B cell (primary cell): ENCODE measurements around the gene ZEB2. TPM values are rescaled to one million over a fixed set of nuclear protein-coding genes. Genes with fewer than 3 reads are reported as not detected.

Source experiments
- ATAC-seq: fragments of 200-7000 bp; cut with Tn5 transposase; one replicate; pipeline ENCODE4 v1.10.0; 2021; ENCODE audit warnings: low read depth, mild to moderate bottlenecking, moderate number of reproducible peaks, moderate library complexity
- CTCF ChIA-PET: fragments of 350-600 bp; sonication (Branson Sonifier 250); formaldehyde crosslinking; loops from one replicate; lab custom pipeline; 2021; ENCODE audit warnings: antibody characterized with exemption, inconsistent platforms; lab: Charles Lee
- POLR2A ChIA-PET: fragments of 350-600 bp; sonication (Branson Sonifier 250); formaldehyde crosslinking; loops from one replicate; lab custom pipeline; 2021; ENCODE audit warnings: antibody characterized with exemption; lab: Charles Lee
- DNase-seq: peaks from one replicate; pipeline ENCODE4 v3.0.0; 2013
- H2AFZ ChIP-seq: 2 replicates; pipeline ENCODE4 v1.6.1; 2012; ENCODE audit warnings: mild to moderate bottlenecking, low read depth, low read length; ENCODE audit not compliant: insufficient read depth, poor library complexity, severe bottlenecking
- H3K27ac ChIP-seq, 2 donors: 1 replicate in 1 of 2; 2 replicates in 1 of 2; pipeline ENCODE4 v1.5.1; 2012 to 2013; ENCODE audit warnings: low read length in 2 of 2, mild to moderate bottlenecking in 2 of 2, moderate library complexity in 1 of 2
- H3K27me3 ChIP-seq, 4 experiments: fragments of 200-600 bp in 1 of 4; sonication (generic) in 1 of 4; replicated peaks in 1 of 4; 1 replicate in 2 of 4; 2 replicates in 2 of 4; pipeline versions ENCODE4 v1.6.1 to v1.7.0; 2013 to 2016; ENCODE audit warnings: low read length in 3 of 4, mild to moderate bottlenecking in 2 of 4, mixed read lengths in 1 of 4, moderate library complexity in 1 of 4; ENCODE audit not compliant: insufficient read depth in 4 of 4, control insufficient read depth in 3 of 4; ENCODE audit errors: control extremely low read depth in 1 of 4
- H3K36me3 ChIP-seq, 2 experiments: replicated peaks in 1 of 2; 1 replicate in 1 of 2; 2 replicates in 1 of 2; pipeline versions ENCODE4 v1.6.1 to v1.7.1; 2013; ENCODE audit warnings: low read length in 1 of 2; ENCODE audit not compliant: insufficient read depth in 2 of 2, control insufficient read depth in 1 of 2; ENCODE audit errors: control extremely low read depth in 1 of 2, extremely low read depth in 1 of 2
- H3K4me1 ChIP-seq, 2 donors: fragments of 200-600 bp in 1 of 2; sonication (generic) in 1 of 2; 1 replicate in 1 of 2; 2 replicates in 1 of 2; pipeline versions ENCODE4 v1.5.1 to v1.6.1; 2013 to 2017; ENCODE audit warnings: low read length in 2 of 2; ENCODE audit not compliant: control insufficient read depth in 2 of 2, insufficient read depth in 2 of 2
- H3K4me2 ChIP-seq: replicated peaks from 2 replicates; pipeline ENCODE3; 2012; ENCODE audit warnings: mild to moderate bottlenecking, low read depth, low read length; ENCODE audit not compliant: poor library complexity, severe bottlenecking
- H3K4me3 ChIP-seq, 5 experiments: fragments of 200-600 bp in 1 of 5; sonication (generic) in 1 of 5; 1 replicate in 3 of 5; 2 replicates in 2 of 5; pipeline versions ENCODE4 v1.5.1 to v1.7.0; 2011 to 2016; ENCODE audit warnings: low read length in 4 of 5, mild to moderate bottlenecking in 4 of 5, low read depth in 2 of 5, control low read depth in 1 of 5, moderate library complexity in 1 of 5; ENCODE audit not compliant: insufficient read depth in 1 of 5; ENCODE audit errors: control extremely low read depth in 1 of 5, extremely low read depth in 1 of 5
- H3K79me2 ChIP-seq: fragments of 200-600 bp; sonication (generic); one replicate; pipeline ENCODE4 v1.6.0; 2016; ENCODE audit warnings: low read length; ENCODE audit not compliant: control insufficient read depth, insufficient read depth
- H3K9ac ChIP-seq: fragments of 200-600 bp; sonication (generic); 2 replicates; pipeline ENCODE4 v1.6.1; 2017; ENCODE audit warnings: mild to moderate bottlenecking, low read length, moderate library complexity
- H3K9me3 ChIP-seq, 3 donors: one replicate each; pipeline versions ENCODE4 v1.6.1 to v1.7.1; 2013; ENCODE audit warnings: low read length in 2 of 3; ENCODE audit not compliant: control insufficient read depth in 2 of 3, insufficient read depth in 1 of 3; ENCODE audit errors: control extremely low read depth in 1 of 3
- H4K20me1 ChIP-seq: 2 replicates; pipeline ENCODE4 v1.6.0; 2012; ENCODE audit warnings: mild to moderate bottlenecking, low read length; ENCODE audit not compliant: insufficient read depth, control insufficient read depth, poor library complexity, severe bottlenecking
- H3K27ac Mint-ChIP-seq: one replicate; pipeline ENCODE4 v1.8.0; 2021; ENCODE audit warnings: mixed read lengths
- H3K27me3 Mint-ChIP-seq: one replicate; pipeline ENCODE4 v1.8.0; 2021; ENCODE audit warnings: mixed read lengths
- H3K4me1 Mint-ChIP-seq: one replicate; pipeline ENCODE4 v1.8.0; 2021; ENCODE audit warnings: mixed read lengths
- H3K4me3 Mint-ChIP-seq: one replicate; pipeline ENCODE4 v1.8.0; 2021; ENCODE audit warnings: mixed read lengths
- H3K9me3 Mint-ChIP-seq: one replicate; pipeline ENCODE4 v1.8.0; 2022; ENCODE audit warnings: mixed read lengths; ENCODE audit not compliant: insufficient read depth
- EZH2 ChIP-seq: IDR thresholded peaks from 2 replicates; pipeline ENCODE4 v1.6.1; 2012; ENCODE audit warnings: borderline replicate concordance, low read depth, mild to moderate bottlenecking, moderate library complexity, low read length; ENCODE audit not compliant: insufficient read depth, poor library complexity, severe bottlenecking
- WGBS: methylation state at CpG from one replicate; pipeline ENCODE4 v1.1.5; 2013; ENCODE audit warnings: missing lambda C conversion rate; ENCODE audit not compliant: insufficient coverage; 5-methylcytosine and 5-hydroxymethylcytosine counted together
- intact Hi-C: fragments of 100-400 bp; cut with micrococcal nuclease; formaldehyde crosslinking; loops from one replicate; pipeline ENCODE4 v1.10.0; 2022
- polyA plus RNA-seq: library from polyadenylated mRNA; depleted of rRNA; stranded (reverse); fragments of >200 nt; gene quantifications from 2 replicates; pipeline ENCODE4 v1.2.3, GENCODE V29; 2012
- total RNA-seq, 2 donors: library from RNA; stranded (reverse); fragments of 120-200 nt in 1 of 2; gene quantifications; 1 replicate in 1 of 2; 2 replicates in 1 of 2; pipeline versions ENCODE4 v1.2.3 to v1.2.4, GENCODE V29; 2013 to 2022
- TF ChIP-seq, protein P1 (sequence below): fragments of 200-600 bp; IDR thresholded peaks from one replicate; pipeline ENCODE4 v1.8.0; 2022; ENCODE audit warnings: antibody characterized with exemption, mild to moderate bottlenecking

Gene ZEB2
- total and polyA plus RNA-seq, 2 donors (not counting 1 experiment from before 2014, with no cell fraction given), result 56.3 to 217 TPM

DNA sequence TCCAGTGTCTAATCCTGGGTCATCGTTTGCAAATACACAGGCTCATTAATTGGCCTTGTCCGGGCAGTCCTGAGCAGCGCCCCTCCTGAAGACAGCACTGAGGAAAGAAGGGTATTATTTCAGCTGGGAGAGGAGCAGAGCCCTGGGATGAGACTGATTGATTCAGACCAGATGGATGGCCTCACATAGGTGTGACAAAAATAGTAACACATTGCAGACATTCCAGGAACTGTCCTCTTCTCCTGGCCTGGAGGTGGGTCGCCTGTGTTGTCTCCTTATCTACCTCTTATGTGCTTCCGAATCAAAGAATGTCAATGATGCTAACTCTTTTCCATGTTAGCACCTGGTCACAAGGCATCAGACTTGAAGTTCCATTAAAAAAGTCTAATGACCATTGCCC is 45.9 kb downstream of the ZEB2 start:
- Histone ChIP-seq H3K4me2 (no peak overlapping the region), H4K20me1 (peaks cover 81% of the 10 kb centered on the region), H3K36me3 (peaks cover 4 to 35% of the 10 kb centered on the region in 2 experiments), H3K27ac (no peak overlapping the region), H3K4me1 (peaks cover 50% of the 10 kb centered on the region in 2 donors), H3K9ac (no peak overlapping the region), H2AFZ (no peak overlapping the region), H3K27me3 (no peaks in the 10 kb centered on the region), H3K4me3 (no peak overlapping the region), H3K9me3 (no peaks in the 10 kb centered on the region), H3K79me2 (peaks cover 89% of the 10 kb centered on the region)
- H3K4me1 Mint-ChIP-seq, result peaks cover 46% of the 10 kb centered on the region
- no peaks in the 10 kb centered on the region for H3K9me3 Mint-ChIP-seq
- DNase-seq (no peak), ATAC-seq (no peak)
- WGBS, result 100% methylated on average over 4 of the region's 5 CpGs
- TF ChIP-seq EZH2, result no peak
- TF ChIP-seq, protein P1, sequence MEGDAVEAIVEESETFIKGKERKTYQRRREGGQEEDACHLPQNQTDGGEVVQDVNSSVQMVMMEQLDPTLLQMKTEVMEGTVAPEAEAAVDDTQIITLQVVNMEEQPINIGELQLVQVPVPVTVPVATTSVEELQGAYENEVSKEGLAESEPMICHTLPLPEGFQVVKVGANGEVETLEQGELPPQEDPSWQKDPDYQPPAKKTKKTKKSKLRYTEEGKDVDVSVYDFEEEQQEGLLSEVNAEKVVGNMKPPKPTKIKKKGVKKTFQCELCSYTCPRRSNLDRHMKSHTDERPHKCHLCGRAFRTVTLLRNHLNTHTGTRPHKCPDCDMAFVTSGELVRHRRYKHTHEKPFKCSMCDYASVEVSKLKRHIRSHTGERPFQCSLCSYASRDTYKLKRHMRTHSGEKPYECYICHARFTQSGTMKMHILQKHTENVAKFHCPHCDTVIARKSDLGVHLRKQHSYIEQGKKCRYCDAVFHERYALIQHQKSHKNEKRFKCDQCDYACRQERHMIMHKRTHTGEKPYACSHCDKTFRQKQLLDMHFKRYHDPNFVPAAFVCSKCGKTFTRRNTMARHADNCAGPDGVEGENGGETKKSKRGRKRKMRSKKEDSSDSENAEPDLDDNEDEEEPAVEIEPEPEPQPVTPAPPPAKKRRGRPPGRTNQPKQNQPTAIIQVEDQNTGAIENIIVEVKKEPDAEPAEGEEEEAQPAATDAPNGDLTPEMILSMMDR, result no peak
- POLR2A ChIA-PET, result no interaction called here
- CTCF ChIA-PET, result no interaction called here
- H3K4me3 Mint-ChIP-seq, result no peak overlapping the region
- no peak overlapping the region for H3K27ac Mint-ChIP-seq
- intact Hi-C loops, result no loop called here
- H3K27me3 Mint-ChIP-seq, result no peaks in the 10 kb centered on the region

DNA sequence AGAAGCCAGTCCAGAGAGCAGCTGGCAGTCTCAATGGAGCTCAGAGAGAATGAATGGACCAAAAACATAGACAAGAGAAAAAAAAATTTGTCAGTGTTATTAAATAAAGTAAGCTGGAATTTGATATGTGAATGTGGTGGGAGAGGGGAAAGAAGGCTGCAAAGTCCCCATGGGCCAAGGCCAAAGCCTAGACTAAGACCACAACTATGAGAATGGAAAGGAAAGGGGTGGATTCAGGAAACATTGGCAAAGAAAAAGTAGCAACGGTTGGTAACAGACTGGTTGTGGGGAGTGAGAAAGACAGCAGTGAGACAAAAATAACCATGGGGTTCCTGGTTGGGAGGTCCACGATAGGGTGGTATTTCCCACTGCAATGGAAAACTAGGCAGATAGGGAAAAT is 47.0 kb downstream of the ZEB2 start:
- H3K4me1 ChIP-seq, result peaks cover 49 to 53% of the 10 kb centered on the region in 2 donors
- H3K4me3 Mint-ChIP-seq, result no peak overlapping the region
- H3K27me3 Mint-ChIP-seq, result no peaks in the 10 kb centered on the region
- H3K4me2 ChIP-seq, result no peak overlapping the region
- no peak overlapping the region for H2AFZ ChIP-seq
- no peaks in the 10 kb centered on the region for H3K9me3 ChIP-seq
- no peak overlapping the region for H3K27ac Mint-ChIP-seq
- peaks cover 91% of the 10 kb centered on the region for H3K79me2 ChIP-seq
- H3K4me3 ChIP-seq, result no peak overlapping the region
- H3K27me3 ChIP-seq, result no peaks in the 10 kb centered on the region
- intact Hi-C loops, result no loop called here
- H3K4me1 Mint-ChIP-seq, result peaks cover 46% of the 10 kb centered on the region
- ATAC-seq, result no peak
- peak overlapping the region in 1 of 2 donors; percentile 4 for H3K27ac ChIP-seq
- H4K20me1 ChIP-seq, result peaks cover 83% of the 10 kb centered on the region
- POLR2A ChIA-PET, result no interaction called here
- no peaks in the 10 kb centered on the region for H3K9me3 Mint-ChIP-seq
- TF ChIP-seq, protein P1, result no peak
- 14% methylated on average over 2 of the region's 2 CpGs for WGBS
- peaks cover under 1 to 34% of the 10 kb centered on the region in 2 experiments for H3K36me3 ChIP-seq
- DNase-seq, result no peak
- CTCF ChIA-PET, result no interaction called here
- no peak overlapping the region for H3K9ac ChIP-seq
